ENCODE data around the gene EPN2. TPM values are rescaled to one million over a fixed set of nuclear protein-coding genes. Genes with fewer than 3 reads are reported as not detected.

Gene EPN2
- total RNA-seq, 2 experiments from 2014 or later: 10.2 to 11.5 TPM

- ChIA-PET CTCF (no interaction called here), POLR2A (no interaction called here)
These were observed 117.6 kb downstream of the EPN2 start for GRCh38 chr17:19354748-19355147.

GRCh38 chr17:19357351-19357750, 120.2 kb downstream of the EPN2 start:
- ChIA-PET POLR2A (no interaction called here), CTCF (interaction anchor here (0.8 kb wide), 1 partner anchor 90 kb away, joined by 3 read pairs; no protein-coding TSS in a partner anchor)

GRCh38 chr17:19357761-19358160, 120.6 kb downstream of the EPN2 start:
- CTCF ChIA-PET: interaction anchor here (0.8 kb wide), 1 partner anchor 89 kb away, joined by 3 read pairs; no protein-coding TSS in a partner anchor

GRCh38 chr17:19359151-19359550, 122.0 kb downstream of the EPN2 start:
- POLR2A ChIA-PET: no interaction called here
- CTCF ChIA-PET: no interaction called here

More at GRCh38 chr17:19357761-19358160, 120.6 kb downstream of the EPN2 start:
- POLR2A ChIA-PET: no interaction called here

DNA sequence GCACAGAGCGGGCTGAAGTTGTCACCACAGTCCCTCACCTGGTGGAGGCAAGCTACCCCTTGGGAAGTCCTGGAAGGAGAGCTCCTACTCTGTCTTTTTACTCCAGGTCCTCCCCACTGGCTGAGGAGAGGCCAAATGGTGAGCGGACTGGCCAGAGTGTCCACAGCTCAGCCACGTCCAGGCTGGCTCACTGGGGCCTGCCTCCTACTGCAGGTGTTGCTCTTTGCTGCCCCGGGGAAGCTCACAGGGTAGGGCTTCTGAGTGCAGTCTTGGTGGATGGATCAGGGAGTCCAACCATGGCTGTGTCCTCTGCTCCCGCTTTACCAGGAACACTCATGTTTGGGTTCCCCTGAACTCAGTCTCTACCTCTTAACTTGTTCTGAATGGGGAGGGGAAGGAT, 122.7 kb downstream of the EPN2 start:
- CTCF ChIA-PET: no interaction called here

DNA sequence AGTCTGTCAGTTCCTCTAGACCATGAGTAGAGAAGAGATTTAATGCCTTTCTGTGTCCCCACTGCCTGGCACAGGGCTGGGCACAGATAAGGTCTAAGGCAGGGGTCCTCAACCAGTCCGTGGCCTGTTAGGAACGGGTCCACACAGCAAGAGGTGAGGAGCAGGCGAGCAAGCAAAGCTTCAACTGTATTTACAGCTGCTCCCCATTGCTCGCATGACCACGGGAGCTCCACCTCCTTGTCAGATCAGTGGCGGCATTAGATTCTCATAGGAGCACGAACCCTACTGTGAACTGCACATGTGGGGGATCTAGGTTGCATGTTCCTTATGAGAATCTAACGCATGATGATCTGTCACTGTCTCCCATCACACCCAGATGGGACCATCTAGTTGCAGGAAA, 123.6 kb downstream of the EPN2 start:
- CTCF ChIA-PET: no interaction called here
- POLR2A ChIA-PET: no interaction called here

More for the DNA sequence above, 122.7 kb downstream of the EPN2 start:
- POLR2A ChIA-PET: no interaction called here

- CTCF ChIA-PET: interaction anchor here (2.4 to 5.5 kb wide), 2 partner anchors 86 to 105 kb away, joined by 7 to 63 read pairs; no protein-coding TSS in a partner anchor
- POLR2A ChIA-PET: no interaction called here
These were observed 124.2 kb downstream of the EPN2 start for GRCh38 chr17:19361326-19361725.

- CTCF ChIA-PET: interaction anchor here (1.2 to 5.5 kb wide), 8 partner anchors 13 to 286 kb away, joined by 3 to 63 read pairs (median 7); partner anchors contain the start of gene MAPK7
- POLR2A ChIA-PET: no interaction called here
These were observed 124.7 kb downstream of the EPN2 start for GRCh38 chr17:19361944-19362276.

DNA sequence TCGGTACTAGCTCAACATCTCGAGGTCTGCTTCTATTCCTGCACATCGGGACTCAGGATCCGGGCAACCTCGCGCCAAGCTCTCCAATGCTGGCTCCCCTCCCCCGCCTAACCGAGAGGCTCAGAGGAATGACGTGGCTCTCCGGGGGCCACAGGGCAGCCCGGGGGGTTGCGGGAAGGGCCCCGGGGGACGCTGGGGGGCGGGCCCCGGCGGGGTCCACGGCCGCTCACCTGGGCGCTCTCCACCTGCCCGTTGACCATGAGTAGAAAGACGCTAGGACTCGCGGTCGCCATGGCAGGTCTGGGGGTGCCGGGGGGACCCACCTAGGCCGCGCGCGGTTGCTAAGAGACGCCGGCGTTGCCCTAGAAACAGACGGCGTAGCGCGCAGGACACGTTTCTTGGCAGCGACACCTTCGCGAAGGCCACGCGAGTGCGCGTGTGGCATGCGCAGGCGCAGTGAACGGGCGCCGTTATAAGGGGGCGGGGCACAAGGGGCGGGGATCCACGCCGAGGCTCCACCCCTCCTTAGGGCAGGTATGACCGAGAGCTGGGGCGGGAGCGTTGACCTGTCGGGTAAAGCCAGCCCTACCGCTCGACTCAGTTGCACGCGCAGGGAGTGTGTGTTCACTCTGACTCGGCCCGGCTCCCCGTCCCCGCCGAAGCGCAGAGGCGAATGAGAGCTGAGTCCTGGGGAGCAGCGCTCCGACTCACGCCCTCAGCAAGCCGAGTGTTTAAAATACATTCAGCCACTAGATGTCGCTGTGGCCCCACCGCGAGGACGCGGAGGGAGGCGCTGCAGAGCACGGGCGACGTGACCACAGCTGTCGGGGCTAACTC, 125.3 kb downstream of the EPN2 start, which contains the start of gene B9D1:
Gene B9D1 (minus strand): TSS at position 447 of the 837 bp plus-strand sequence. CDS start 154 bp downstream, at position 293.
- POLR2A ChIA-PET: interaction anchor here (1.0 kb wide), 1 partner anchor 15 kb away, joined by 9 read pairs; the partner anchor contains the start of gene MAPK7
- CTCF ChIA-PET: interaction anchor here (0.6 to 5.5 kb wide), 28 partner anchors 8 to 400 kb away, joined by 3 to 63 read pairs (median 4); partner anchors contain the start of gene MAPK7

DNA sequence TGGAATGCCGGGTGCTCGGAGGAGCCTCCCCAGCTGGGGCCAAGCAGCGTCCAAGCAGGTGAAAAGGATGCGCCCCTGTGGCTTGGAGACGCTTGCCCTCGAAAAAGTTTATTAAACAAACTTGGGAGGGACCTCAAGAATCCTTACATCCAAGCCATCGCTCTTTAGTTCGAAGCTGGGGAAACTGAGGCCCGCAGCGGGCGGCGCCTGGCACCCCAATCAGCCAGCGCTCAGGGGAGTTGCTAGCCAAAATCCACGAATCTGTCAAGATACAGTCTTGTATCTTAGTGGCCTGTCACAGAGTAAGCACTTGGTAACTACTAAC, 125.9 kb downstream of the EPN2 start:
- CTCF ChIA-PET: interaction anchor here (0.6 to 5.5 kb wide), 24 partner anchors 9 to 400 kb away, joined by 3 to 63 read pairs (median 4); partner anchors contain the start of gene MAPK7
- POLR2A ChIA-PET: interaction anchor here (1.0 kb wide), 1 partner anchor 15 kb away, joined by 9 read pairs; the partner anchor contains the start of gene MAPK7

DNA sequence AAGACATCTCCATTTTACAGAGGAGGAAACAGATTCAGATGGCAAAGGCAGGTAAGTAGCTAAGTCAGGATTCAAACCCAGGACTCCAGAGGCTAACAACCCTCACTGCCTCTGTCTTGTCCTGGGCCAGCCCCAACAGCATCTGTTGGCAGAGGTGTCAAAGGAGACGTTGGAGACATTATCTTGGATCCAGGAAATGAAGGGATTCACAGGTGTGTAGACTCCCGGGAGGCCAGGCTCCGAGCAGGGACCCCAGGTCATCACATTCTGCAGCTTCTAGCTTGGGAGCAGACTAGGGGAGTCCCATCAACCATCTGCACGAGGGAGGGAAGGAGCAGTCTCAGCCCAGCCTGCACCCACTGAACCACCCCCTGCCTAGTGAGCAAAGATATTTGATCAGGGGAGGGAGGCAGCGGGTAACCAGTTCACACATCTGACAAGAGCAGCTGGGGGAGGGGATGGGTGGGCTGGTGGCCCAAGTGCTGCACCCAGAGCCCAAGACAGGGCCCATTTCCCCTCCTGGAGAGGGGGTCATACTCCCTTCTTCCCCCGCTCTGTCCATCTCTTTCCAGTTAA, 126.4 kb downstream of the EPN2 start:
- ChIA-PET CTCF (interaction anchor here (0.6 to 5.5 kb wide), 22 partner anchors 9 to 399 kb away, joined by 3 to 63 read pairs (median 4); partner anchors contain the start of gene MAPK7), POLR2A (no interaction called here)

DNA sequence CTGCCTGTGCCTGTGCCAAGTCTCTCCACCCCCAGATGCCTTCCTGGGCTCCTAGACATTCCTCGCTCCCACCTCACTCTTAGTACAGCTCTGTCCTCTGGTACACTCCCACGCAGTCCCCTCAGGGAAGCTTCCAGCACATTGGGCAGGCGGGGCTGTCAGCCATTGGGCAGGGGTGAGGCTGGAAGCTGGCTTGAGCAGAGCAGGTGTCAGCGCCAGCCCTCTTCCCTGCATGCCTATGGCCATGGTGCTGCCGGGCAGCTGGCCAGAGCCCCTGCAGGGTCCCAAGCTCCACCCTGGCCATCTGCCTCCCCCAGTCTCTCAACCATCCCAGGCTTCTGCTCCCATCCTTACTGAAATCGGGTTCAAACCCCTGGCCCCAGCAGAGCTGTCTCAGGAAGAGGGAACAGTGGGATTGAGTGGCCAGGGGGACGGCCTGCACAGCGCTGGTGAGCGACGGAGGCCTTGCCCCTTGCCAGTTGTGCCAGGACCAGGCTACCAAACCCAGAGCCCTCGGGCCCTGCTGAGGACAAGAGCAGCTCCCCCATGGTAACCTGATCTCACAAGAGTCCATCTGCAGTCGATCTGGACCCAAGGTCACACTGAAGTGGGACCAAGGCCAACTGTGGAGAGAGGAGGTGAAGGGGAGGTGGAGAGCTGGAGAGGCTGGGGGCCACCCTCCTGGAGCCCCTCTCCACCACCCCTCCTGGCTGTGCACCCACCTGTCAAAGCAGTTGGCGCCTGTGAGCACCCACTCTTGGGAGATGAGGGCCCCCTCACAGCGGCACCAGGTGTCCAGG, 127.7 kb downstream of the EPN2 start:
- ChIA-PET CTCF (interaction anchor here (1.3 to 5.5 kb wide), 3 partner anchors 13 to 397 kb away, joined by 3 to 63 read pairs (median 3); partner anchors contain the start of gene MAPK7), POLR2A (interaction anchor here (0.5 kb wide), 1 partner anchor 71 kb away, joined by 8 read pairs; no protein-coding TSS in a partner anchor)

- CTCF ChIA-PET: interaction anchor here (0.9 to 5.5 kb wide), 4 partner anchors 12 to 396 kb away, joined by 3 to 63 read pairs (median 3); partner anchors contain the start of gene MAPK7
- POLR2A ChIA-PET: interaction anchor here (0.5 kb wide), 1 partner anchor 72 kb away, joined by 8 read pairs; no protein-coding TSS in a partner anchor
These were observed 128.3 kb downstream of the EPN2 start for GRCh38 chr17:19365499-19365817.

DNA sequence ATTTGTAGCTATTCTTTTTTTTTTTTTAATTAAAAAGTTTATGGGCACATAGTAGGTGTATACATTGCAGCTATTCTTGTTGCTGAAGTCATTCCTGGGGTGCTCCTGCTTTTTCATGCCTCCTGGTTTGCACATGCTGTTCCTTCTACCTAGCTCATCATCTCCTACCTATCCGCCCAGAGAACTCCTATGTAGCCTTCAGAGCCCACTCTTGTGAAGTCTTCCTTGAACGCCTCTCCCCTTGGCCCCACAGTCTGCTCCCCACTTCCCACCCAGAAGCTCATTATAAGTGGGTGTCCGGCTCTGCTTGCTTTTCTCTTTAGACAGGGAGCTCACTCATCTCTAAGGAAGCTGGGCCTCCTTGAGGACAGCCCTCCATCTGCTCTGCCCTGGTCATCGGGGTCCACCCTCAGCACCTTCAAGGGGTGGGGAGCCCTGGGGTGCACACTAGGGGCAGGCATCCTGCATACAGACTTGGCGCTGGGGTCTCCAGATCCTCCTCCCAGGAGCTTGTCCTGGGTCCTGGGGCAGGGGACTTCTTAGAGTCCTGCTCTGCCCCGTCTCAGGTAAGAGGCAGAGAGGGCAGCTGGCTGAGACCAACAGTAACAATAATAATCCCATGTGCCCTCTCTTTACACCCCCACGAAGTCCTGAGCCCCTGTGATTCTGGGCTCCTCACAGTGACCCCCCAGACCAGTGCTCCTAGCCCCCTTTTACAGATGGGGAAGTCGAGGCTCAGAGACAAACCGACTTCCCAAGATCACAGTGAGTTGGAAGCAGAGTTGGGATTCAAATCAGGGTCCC, 128.9 kb downstream of the EPN2 start:
- CTCF ChIA-PET: interaction anchor here (0.8 to 5.5 kb wide), 4 partner anchors 62 to 396 kb away, joined by 3 to 63 read pairs (median 3); no protein-coding TSS in a partner anchor
- POLR2A ChIA-PET: interaction anchor here (0.5 kb wide), 1 partner anchor 72 kb away, joined by 8 read pairs; no protein-coding TSS in a partner anchor

- POLR2A ChIA-PET: no interaction called here
These were observed 129.4 kb downstream of the EPN2 start for GRCh38 chr17:19366637-19366972.

DNA sequence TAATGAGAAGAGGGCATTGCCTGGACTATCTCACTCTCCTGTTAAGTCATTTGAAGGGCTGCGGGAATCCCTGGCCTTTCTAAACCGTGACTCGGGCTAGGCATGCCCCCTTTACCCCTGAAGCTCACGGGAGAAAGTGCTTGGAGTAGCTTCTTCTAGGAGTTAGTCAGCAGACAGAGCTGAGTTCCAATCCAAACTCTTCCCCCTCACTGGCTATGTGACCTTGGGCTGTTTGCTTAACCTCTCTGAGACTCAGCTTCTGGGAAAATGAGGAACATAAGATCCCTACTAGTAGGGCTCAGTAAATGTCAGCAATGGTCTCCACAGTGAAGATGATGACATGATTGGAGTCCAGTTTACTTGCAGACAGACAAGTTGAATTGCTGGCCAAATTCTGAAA, 131.1 kb downstream of the EPN2 start:
- ChIA-PET CTCF (no interaction called here), POLR2A (no interaction called here)

More at GRCh38 chr17:19366637-19366972, 129.4 kb downstream of the EPN2 start:
- CTCF ChIA-PET: interaction anchor here (0.8 to 5.5 kb wide), 4 partner anchors 61 to 395 kb away, joined by 3 to 63 read pairs (median 3); no protein-coding TSS in a partner anchor

- CTCF ChIA-PET: interaction anchor here (1.1 kb wide), 1 partner anchor 397 kb away, joined by 3 read pairs; no protein-coding TSS in a partner anchor
- POLR2A ChIA-PET: no interaction called here
These were observed 132.1 kb downstream of the EPN2 start for GRCh38 chr17:19369107-19369778.

All from activated CD8-positive, alpha-beta memory T cell treated with anti-CD3 and anti-CD28 coated beads for 36 hours (primary cell).